SJSA1 (cell line): ENCODE measurements around the gene TSPEAR. TPM values are rescaled to one million over a fixed set of nuclear protein-coding genes. Genes with fewer than 3 reads are reported as not detected.

Source experiments
- DNase-seq, 2 experiments: peaks; one replicate each; pipeline ENCODE4 v3.0.0-alpha.2; 2015 to 2020; ENCODE audit warnings: low spot score in 2 of 2, low read depth in 1 of 2
- H3K27ac ChIP-seq: fragments of 250-450 bp; sonication (Bioruptor Pico); 2 replicates; pipeline ENCODE4 v1.5.1; 2020; ENCODE audit warnings: mild to moderate bottlenecking, moderate library complexity
- H3K27me3 ChIP-seq: fragments of 250-450 bp; sonication (Bioruptor Pico); replicated peaks from 2 replicates; pipeline ENCODE4 v1.5.1; 2020; ENCODE audit warnings: mild to moderate bottlenecking, moderate library complexity
- H3K36me3 ChIP-seq: fragments of 250-450 bp; sonication (Bioruptor Pico); 2 replicates; pipeline ENCODE4 v1.5.1; 2020; ENCODE audit warnings: mild to moderate bottlenecking
- H3K4me1 ChIP-seq: fragments of 250-450 bp; sonication (Bioruptor Pico); replicated peaks from 2 replicates; pipeline ENCODE4 v1.6.1; 2021; ENCODE audit warnings: mild to moderate bottlenecking
- H3K4me3 ChIP-seq: fragments of 250-450 bp; sonication (Bioruptor Pico); 2 replicates; pipeline ENCODE4 v1.5.1; 2020; ENCODE audit warnings: mild to moderate bottlenecking
- H3K9me3 ChIP-seq: fragments of 250-450 bp; sonication (Bioruptor Pico); replicated peaks from 2 replicates; pipeline ENCODE4 v1.5.1; 2020; ENCODE audit warnings: mild to moderate bottlenecking
- total RNA-seq: library from RNA; depleted of rRNA; stranded (reverse); fragments of >200 nt; shearing (Covaris generic); gene quantifications from 2 replicates; pipeline ENCODE4 v1.2.3, GENCODE V29; 2014

The TSPEAR gene
- total RNA-seq, 1 experiment from 2014 or later: not detected

- Histone ChIP-seq H3K4me1 (no peaks in the 10 kb centered on the region), H3K27ac (no peak overlapping the region), H3K36me3 (no peaks in the 10 kb centered on the region), H3K9me3 (no peaks in the 10 kb centered on the region), H3K4me3 (no peak overlapping the region), H3K27me3 (no peaks in the 10 kb centered on the region; the same call in 1 of the 2 replicates)
- no peak for DNase-seq
Measured at GRCh38 chr21:44511938-44512275, 199.5 kb downstream of the TSPEAR start.

DNA sequence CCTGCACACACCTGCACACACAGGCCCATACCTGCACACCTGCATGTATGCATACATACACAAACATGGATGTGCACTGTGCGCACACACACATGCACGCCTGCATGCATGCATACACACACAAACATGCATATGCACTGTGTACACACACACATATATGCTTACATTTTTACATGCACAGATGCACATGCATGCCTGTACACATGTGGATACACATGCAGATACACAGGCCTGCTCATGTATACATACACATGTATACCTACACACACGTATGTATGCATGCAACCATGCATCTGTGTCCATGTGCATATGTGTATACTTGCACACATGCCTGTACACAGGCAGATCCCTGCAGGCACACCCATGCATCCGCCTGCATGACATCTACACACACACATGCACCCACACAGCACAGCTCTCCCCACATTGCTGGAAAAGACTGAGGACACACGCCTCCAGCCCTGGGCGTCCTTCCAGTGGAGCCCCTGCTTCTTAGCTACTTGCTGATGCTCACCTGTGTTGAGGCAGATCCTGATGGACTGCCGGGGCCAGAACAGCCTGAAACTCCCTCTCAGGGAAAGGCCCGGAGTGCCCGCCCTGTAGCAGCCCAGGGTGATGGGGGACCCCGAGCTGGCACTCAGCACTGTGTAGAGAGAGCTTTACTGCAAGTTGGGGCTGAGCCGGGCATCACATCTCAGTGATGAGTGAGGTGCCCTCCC, 200.0 kb downstream of the TSPEAR start:
- H3K4me3 ChIP-seq: no peak overlapping the region
- no peaks in the 10 kb centered on the region for H3K36me3 ChIP-seq
- H3K27me3 ChIP-seq: no peaks in the 10 kb centered on the region; the same call in 1 of the 2 replicates
- no peak for DNase-seq
- no peaks in the 10 kb centered on the region for H3K9me3 ChIP-seq
- no peak overlapping the region for H3K27ac ChIP-seq
- no peaks in the 10 kb centered on the region for H3K4me1 ChIP-seq

GRCh38 chr21:44510508-44511218, 200.7 kb downstream of the TSPEAR start:
- H3K9me3 ChIP-seq: no peaks in the 10 kb centered on the region
- no peaks in the 10 kb centered on the region; the same call in 1 of the 2 replicates for H3K27me3 ChIP-seq
- DNase-seq: peak in 1 of 2 experiments; percentile 23
- H3K36me3 ChIP-seq: no peaks in the 10 kb centered on the region
- H3K4me1 ChIP-seq: no peaks in the 10 kb centered on the region
- no peak overlapping the region for H3K27ac ChIP-seq
- H3K4me3 ChIP-seq: no peak overlapping the region

- Histone ChIP-seq H3K4me1 (no peaks in the 10 kb centered on the region), H3K4me3 (no peak overlapping the region), H3K9me3 (no peaks in the 10 kb centered on the region), H3K27ac (no peak overlapping the region), H3K27me3 (no peaks in the 10 kb centered on the region; the same call in 1 of the 2 replicates), H3K36me3 (no peaks in the 10 kb centered on the region)
- no peak for DNase-seq
Measured at GRCh38 chr21:44510109-44510507, 201.3 kb downstream of the TSPEAR start.

DNA sequence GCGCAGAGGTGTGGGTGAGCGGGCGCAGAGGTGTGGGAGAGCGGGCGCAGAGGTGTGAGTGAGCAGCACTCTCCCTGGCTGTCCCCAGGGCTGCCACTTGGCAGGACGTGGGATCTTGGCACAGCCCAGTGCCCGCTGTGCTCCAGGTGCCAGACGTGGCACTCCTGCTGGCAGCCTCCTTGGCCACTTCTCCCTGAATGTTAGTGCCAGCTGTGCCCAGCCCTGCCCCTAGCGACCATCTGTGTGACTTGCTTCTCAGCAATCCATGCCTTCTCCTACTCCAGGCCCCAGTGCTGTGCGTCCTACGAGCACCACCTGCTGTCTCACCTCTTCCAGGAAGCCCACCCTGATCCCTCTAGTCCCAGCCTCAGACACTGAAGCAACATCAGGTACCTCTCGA, 201.8 kb downstream of the TSPEAR start:
- Histone ChIP-seq H3K9me3 (no peaks in the 10 kb centered on the region), H3K4me1 (no peaks in the 10 kb centered on the region), H3K27ac (no peak overlapping the region), H3K36me3 (no peaks in the 10 kb centered on the region), H3K27me3 (no peaks in the 10 kb centered on the region; the same call in 1 of the 2 replicates), H3K4me3 (no peak overlapping the region)
- DNase-seq: no peak

DNA sequence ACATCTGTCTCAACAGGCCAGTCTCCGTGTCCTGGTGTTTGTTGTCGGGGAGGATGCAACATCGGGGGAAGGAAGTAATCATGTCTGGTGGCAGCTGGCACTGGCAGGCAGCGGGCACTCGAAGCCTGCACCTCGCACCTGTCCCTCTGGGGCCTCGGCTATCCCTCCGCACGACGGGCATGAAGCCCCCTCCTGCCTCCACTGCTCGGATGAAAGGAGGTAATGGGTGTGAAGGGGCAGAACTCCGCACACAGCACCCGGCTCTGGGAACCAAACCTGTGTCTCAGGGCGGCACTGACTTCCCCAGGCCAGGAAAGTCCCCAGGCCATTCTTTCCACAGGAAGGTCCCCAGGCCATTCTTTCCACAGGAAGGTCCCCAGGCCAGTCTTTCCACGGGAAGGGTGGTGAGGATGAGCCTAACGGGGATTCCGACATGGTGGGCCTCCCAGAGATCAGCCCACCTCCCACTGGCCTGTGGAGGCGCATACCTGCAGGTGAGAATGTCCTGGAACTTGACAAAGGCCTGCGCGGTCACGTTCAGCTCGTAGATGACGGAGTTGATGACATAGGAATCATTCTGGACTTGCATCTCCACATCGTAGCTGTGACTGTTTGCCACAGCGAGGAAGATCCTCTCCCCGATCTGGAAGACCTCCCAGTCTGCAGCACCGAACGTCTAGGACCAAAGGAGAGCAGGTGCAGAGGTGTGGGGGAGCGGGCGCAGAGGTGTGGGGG, 202.5 kb downstream of the TSPEAR start:
- H3K27me3 ChIP-seq: no peaks in the 10 kb centered on the region; the same call in 1 of the 2 replicates
- H3K36me3 ChIP-seq: no peaks in the 10 kb centered on the region
- H3K4me1 ChIP-seq: no peaks in the 10 kb centered on the region
- DNase-seq: no peak
- H3K9me3 ChIP-seq: no peaks in the 10 kb centered on the region
- H3K4me3 ChIP-seq: no peak overlapping the region
- H3K27ac ChIP-seq: no peak overlapping the region

DNA sequence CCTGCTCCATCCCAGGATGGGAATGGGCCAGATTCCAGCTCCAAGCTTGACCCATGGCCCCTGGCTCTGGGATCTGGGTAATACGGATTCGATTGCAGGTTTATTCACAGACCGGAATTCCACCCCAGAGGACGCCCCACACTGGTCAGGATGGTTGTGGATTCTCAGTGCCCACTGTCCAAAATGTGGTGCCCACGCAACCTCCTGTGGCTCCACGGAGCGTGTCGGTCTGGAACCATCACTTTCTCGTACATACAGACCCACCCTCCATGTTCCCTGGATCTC, 203.0 kb downstream of the TSPEAR start:
- Histone ChIP-seq H3K4me1 (no peaks in the 10 kb centered on the region), H3K27ac (no peak overlapping the region), H3K9me3 (no peaks in the 10 kb centered on the region), H3K27me3 (no peaks in the 10 kb centered on the region; the same call in 1 of the 2 replicates), H3K4me3 (no peak overlapping the region), H3K36me3 (no peaks in the 10 kb centered on the region)
- no peak for DNase-seq

DNA sequence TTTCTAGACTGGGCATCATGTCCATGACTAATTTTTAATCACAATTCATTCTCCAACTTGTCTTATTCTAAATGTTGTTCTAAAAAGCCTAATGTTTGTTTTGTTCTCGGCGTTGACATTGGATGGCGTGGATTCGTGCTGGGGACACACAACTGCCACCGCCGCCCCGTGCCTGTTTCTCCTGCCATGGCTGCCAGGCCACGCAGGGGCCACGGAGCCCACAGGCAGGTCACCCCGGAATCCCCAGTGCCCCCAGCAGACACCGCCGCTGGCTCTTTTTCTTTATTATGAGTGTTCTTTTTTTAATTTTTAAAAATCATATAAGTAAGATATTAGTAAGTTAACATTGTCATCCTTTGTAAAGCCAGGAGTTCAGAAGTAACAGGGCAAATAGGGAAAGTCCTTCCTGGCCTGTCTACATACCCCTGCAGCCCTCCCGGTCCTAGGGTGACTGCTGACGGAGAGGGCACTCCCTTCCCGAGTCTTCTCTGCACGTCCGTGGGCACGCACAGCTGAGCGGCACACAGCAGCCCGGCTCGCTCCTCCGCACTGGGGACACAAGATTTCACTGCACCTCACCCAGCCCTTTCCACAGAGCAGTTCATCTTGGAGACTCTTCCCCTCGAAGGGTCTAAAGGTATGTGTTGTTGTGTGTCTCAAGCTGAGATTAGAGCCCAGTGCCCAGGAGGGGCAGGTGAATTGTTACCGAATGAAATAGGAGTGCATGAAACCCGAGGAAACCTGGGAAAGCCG, 203.5 kb downstream of the TSPEAR start:
- DNase-seq: no peak
- H3K9me3 ChIP-seq: no peaks in the 10 kb centered on the region
- H3K4me3 ChIP-seq: no peak overlapping the region
- H3K4me1 ChIP-seq: no peaks in the 10 kb centered on the region
- H3K27me3 ChIP-seq: no peaks in the 10 kb centered on the region; the same call in 1 of the 2 replicates
- H3K36me3 ChIP-seq: no peaks in the 10 kb centered on the region
- no peak overlapping the region for H3K27ac ChIP-seq

DNA sequence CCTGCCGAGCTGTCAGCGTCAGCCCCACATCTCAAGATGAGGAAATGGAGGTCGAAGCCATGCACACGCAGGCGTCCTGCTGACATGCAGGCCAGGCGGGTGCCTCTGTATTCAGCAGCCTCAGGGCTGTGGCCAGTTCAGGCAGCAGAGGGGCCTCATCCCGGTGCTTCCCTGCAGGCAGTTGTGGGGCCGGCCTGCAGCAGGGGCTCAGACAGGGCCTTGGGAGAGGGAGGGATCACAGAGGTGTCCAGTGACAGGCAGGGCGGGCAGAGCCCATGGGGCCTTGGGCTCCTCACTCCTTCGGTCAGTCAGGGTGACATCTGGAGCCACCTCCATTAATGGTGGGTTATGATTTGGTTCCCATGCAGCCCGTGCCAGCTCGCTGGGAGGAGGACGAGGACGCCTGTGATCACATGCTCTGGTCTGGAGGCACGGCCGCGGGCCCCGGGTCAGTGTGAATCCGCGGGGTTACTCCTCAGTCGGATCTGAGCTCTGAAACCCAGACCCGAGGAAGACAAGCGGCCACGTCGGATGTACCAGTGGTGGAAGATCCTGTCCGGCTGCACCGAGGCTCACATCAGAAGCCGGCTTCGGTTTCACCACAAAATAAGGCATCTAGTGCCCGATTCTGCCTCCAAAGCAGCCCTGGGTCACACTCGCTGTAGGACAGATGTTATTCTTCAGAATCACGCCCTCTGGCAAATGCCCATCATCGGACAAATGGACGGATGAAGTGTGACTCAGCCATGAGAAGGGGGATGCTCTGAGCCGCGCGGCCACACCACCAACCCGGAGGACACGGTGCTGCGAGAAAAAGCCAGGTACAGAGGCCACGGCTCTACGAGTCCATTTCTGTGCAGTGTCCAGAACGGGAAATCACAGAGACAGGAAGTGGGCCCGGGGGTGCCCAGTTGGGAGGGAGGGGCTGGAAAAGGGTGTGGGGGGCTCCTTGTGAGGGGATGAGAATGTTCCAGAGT, 204.8 kb downstream of the TSPEAR start:
- H3K27me3 ChIP-seq: no peaks in the 10 kb centered on the region; the same call in 1 of the 2 replicates
- H3K27ac ChIP-seq: no peak overlapping the region
- no peaks in the 10 kb centered on the region for H3K9me3 ChIP-seq
- H3K4me3 ChIP-seq: no peak overlapping the region
- no peaks in the 10 kb centered on the region for H3K4me1 ChIP-seq
- DNase-seq: no peak
- no peaks in the 10 kb centered on the region for H3K36me3 ChIP-seq

DNA sequence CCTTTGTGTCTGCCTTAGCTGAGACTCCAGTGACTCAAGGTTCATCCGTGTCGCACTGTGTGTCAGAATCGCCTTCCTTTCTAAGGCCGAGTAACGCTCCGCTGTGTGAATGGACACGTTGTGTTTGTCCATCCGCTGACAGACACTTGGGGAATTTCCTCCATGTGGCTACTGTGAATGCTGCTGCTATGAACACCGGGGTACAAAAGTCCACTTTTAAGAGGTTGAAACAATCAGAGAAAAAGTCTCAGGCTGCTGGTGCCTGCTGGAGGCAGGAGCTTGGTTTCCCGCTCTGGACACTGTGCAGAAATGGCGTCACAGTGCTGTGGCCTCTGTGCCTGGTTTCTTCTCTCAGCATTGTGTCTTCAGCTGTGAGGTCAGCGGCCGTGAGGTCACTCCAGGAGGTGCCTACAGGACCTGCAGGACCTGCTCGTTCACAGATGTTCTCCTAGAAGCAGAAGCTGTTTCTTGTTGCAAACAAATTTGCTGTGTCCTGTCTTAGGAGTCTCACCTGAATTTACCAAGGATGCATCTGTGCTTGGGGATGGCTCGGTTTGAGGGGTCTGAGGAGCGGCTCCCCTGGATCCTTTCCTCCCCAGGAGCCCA, 205.6 kb downstream of the TSPEAR start:
- DNase-seq: no peak
- no peak overlapping the region for H3K27ac ChIP-seq
- H3K9me3 ChIP-seq: no peaks in the 10 kb centered on the region
- H3K36me3 ChIP-seq: no peaks in the 10 kb centered on the region
- no peaks in the 10 kb centered on the region for H3K4me1 ChIP-seq
- no peaks in the 10 kb centered on the region; the same call in 1 of the 2 replicates for H3K27me3 ChIP-seq
- no peak overlapping the region for H3K4me3 ChIP-seq

- no peak for DNase-seq
- no peaks in the 10 kb centered on the region; the same call in 1 of the 2 replicates for H3K27me3 ChIP-seq
- no peaks in the 10 kb centered on the region for H3K9me3 ChIP-seq
- H3K4me1 ChIP-seq: no peaks in the 10 kb centered on the region
- no peak overlapping the region for H3K4me3 ChIP-seq
- no peaks in the 10 kb centered on the region for H3K36me3 ChIP-seq
- no peak overlapping the region for H3K27ac ChIP-seq
Measured at GRCh38 chr21:44503901-44504399, 207.4 kb downstream of the TSPEAR start.
